HepG2 (cell line): ENCODE measurements around the gene TRMT1. TPM values are rescaled to one million over a fixed set of nuclear protein-coding genes. Genes with fewer than 3 reads are reported as not detected.

ENCODE experiments used
- ATAC-seq: fragments of 200-7000 bp; cut with Tn5 transposase; 3 replicates; pipeline ENCODE4 v1.9.1; 2020; ENCODE audit warnings: mild to moderate bottlenecking, moderate library complexity
- BruUV-seq: library from RNA; stranded (reverse); fragments of 400-500 nt; replicated peaks from 2 replicates; lab custom pipeline; 2021; lab: Mats Ljungman, UMichigan
- CTCF ChIA-PET: fragments of 300-600 bp; formaldehyde crosslinking; extraction: SDS; loops from one replicate; lab custom pipeline; 2021; ENCODE audit warnings: low total read pairs, inconsistent platforms, low intra/inter-chr PET ratio; lab: Yijun Ruan, JAX
- POLR2A ChIA-PET: fragments of 350-600 bp; sonication (Branson Sonifier 250); formaldehyde crosslinking; loops from one replicate; lab custom pipeline; 2020; ENCODE audit warnings: antibody characterized with exemption, inconsistent platforms; lab: Yijun Ruan, JAX
- DNase-seq: peaks from one replicate; pipeline ENCODE4 v3.0.0-alpha.2; 2015; ENCODE audit warnings: low spot score
- FAIRE-seq: peaks from 3 replicates; lab custom pipeline; 2011; peaks lifted over from hg19 to GRCh38; lab: Jason Lieb, UNC
- H2AFZ ChIP-seq: one replicate; pipeline ENCODE4 v1.6.1; 2011; ENCODE audit warnings: low read length, inconsistent platforms
- H3K27ac ChIP-seq: fragments of 300-600 bp; 3 replicates; pipeline ENCODE4 v1.8.0; 2011; ENCODE audit warnings: mixed run types, mild to moderate bottlenecking, mixed read lengths, low read length, inconsistent platforms; ENCODE audit not compliant: insufficient read depth; ENCODE audit errors: extremely low read length
- H3K27me3 ChIP-seq, 2 experiments: fragments of 200-600 bp in 1 of 2; 2 replicates in 1 of 2; 3 replicates in 1 of 2; pipeline versions ENCODE4 v1.6.0 to v1.8.0; 2011; ENCODE audit warnings: low read length in 2 of 2, mild to moderate bottlenecking in 2 of 2, moderate library complexity in 2 of 2, inconsistent platforms in 1 of 2; ENCODE audit not compliant: insufficient read depth in 2 of 2, control insufficient read depth in 1 of 2
- H3K36me3 ChIP-seq, 2 experiments: fragments of 200-600 bp in 1 of 2; replicated peaks in 1 of 2; 2 replicates in 1 of 2; 3 replicates in 1 of 2; pipeline versions ENCODE4 v1.5.1 to v1.8.0; 2011; ENCODE audit warnings: low read length in 2 of 2, inconsistent platforms in 1 of 2; ENCODE audit not compliant: insufficient read depth in 2 of 2, control insufficient read depth in 1 of 2
- H3K4me1 ChIP-seq: 2 replicates; pipeline ENCODE4 v1.5.1; 2012; ENCODE audit warnings: low read length, inconsistent platforms; ENCODE audit not compliant: insufficient read depth
- H3K4me2 ChIP-seq: 2 replicates; pipeline ENCODE4 v1.6.0; 2011; ENCODE audit warnings: low read depth, low read length, inconsistent platforms
- H3K4me3 ChIP-seq, 3 experiments: fragments of 200-600 bp in 1 of 3; sonication (generic), shearing (Covaris generic) in 1 of 3; replicated peaks in 1 of 3; 2 replicates each; pipeline ENCODE4 v1.5.1; 2011 to 2016; ENCODE audit warnings: low read length in 3 of 3, inconsistent platforms in 2 of 3, low read depth in 2 of 3, mild to moderate bottlenecking in 2 of 3, control low read depth in 1 of 3, mixed read lengths in 1 of 3; ENCODE audit not compliant: insufficient read depth in 1 of 3
- H3K79me2 ChIP-seq: one replicate; pipeline ENCODE4 v1.6.1; 2011; ENCODE audit warnings: low read length, inconsistent platforms; ENCODE audit not compliant: insufficient read depth
- H3K9ac ChIP-seq: 2 replicates; pipeline ENCODE4 v1.6.0; 2011; ENCODE audit warnings: mild to moderate bottlenecking, low read depth, low read length, inconsistent platforms; ENCODE audit not compliant: insufficient read depth
- H3K9me3 ChIP-seq: 2 replicates; pipeline ENCODE4 v1.5.1; 2012; ENCODE audit warnings: mild to moderate bottlenecking, low read length
- H4K20me1 ChIP-seq: 2 replicates; pipeline ENCODE4 v1.6.0; 2011; ENCODE audit warnings: inconsistent platforms, mild to moderate bottlenecking, low read length, moderate library complexity; ENCODE audit not compliant: insufficient read depth
- BCL6 ChIP-seq: IDR thresholded peaks from 2 replicates; pipeline ENCODE4 v1.6.1; 2016; ENCODE audit warnings: missing genetic modification reagents, missing compliant biosample characterization
- CEBPG ChIP-seq: IDR thresholded peaks from 2 replicates; pipeline ENCODE4 v1.6.1; 2016
- EED ChIP-seq: sonication (generic); formaldehyde crosslinking; IDR thresholded peaks from 2 replicates; pipeline ENCODE4 v1.5.0; 2020; ENCODE audit warnings: mild to moderate bottlenecking, missing genetic modification reagents
- GATAD2A ChIP-seq: IDR thresholded peaks from 2 replicates; pipeline ENCODE4 v1.6.1; 2016
- MAFF ChIP-seq: IDR thresholded peaks from 2 replicates; pipeline ENCODE4 v1.6.1; 2011; ENCODE audit warnings: low read depth, low read length, improper control_type of control experiment
- MAFK ChIP-seq, 2 experiments: IDR thresholded peaks in 1 of 2; conservative IDR thresholded peaks in 1 of 2; 2 replicates each; pipeline ENCODE4 v1.6.1; 2011; ENCODE audit warnings: improper control_type of control experiment in 2 of 2, low read length in 2 of 2
- MBD4 ChIP-seq: IDR thresholded peaks from 2 replicates; pipeline ENCODE4 v1.6.1; 2012; ENCODE audit warnings: low read length, inconsistent platforms, borderline replicate concordance
- MXI1 ChIP-seq: IDR thresholded peaks from 3 replicates; pipeline ENCODE4 v1.6.1; 2012; ENCODE audit warnings: low read depth, low read length, inconsistent platforms, borderline replicate concordance
- SALL1 ChIP-seq: sonication (generic); formaldehyde crosslinking; IDR thresholded peaks from 2 replicates; pipeline ENCODE4 v1.8.0; 2022; ENCODE audit warnings: mild to moderate bottlenecking, missing genetic modification reagents
- ZNF547 ChIP-seq: sonication (generic); formaldehyde crosslinking; IDR thresholded peaks from 2 replicates; pipeline ENCODE4 v1.5.1; 2020; ENCODE audit warnings: mild to moderate bottlenecking, missing genetic modification reagents
- WGBS: methylation state at CpG from one replicate; pipeline ENCODE4 v1.1.6; 2017; ENCODE audit warnings: low lambda C conversion rate; 5-methylcytosine and 5-hydroxymethylcytosine counted together
- in situ Hi-C: cut with HindIII; loops from 2 replicates; pipeline ENCODE4 v1.10.0; 2017; ENCODE audit warnings: low pct_unique_long_range_greater_than_20kb; ENCODE audit not compliant: extremely low pct_ligation_motif_present
- intact Hi-C: fragments of 100-400 bp; cut with micrococcal nuclease; formaldehyde crosslinking; loops from one replicate; pipeline ENCODE4 v1.10.0; 2022; ENCODE audit not compliant: unreplicated experiment
- polyA plus RNA-seq, 8 experiments: library from polyadenylated mRNA; depleted of rRNA in 3 of 8; stranded (reverse) in 7 of 8; unstranded in 1 of 8; fragments of >200 nt; fragmentation: Illumina TruSeq in 4 of 8; extraction: Trizol in 4 of 8; gene quantifications; 2 replicates each; pipeline versions ENCODE4 v1.2.1 to v1.2.3, GENCODE V29; 2011 to 2016; ENCODE audit warnings: low read depth in 4 of 8, missing spikeins in 1 of 8, mixed read lengths in 1 of 8; ENCODE audit not compliant: insufficient read depth in 1 of 8
- total RNA-seq, 5 experiments: library from RNA; depleted of rRNA; stranded (reverse); fragments of >200 nt; fragmentation: Illumina TruSeq; extraction: Trizol; gene quantifications; 2 replicates each; pipeline ENCODE4 v1.2.3, GENCODE V29; 2016; ENCODE audit warnings: low read depth in 1 of 5
- TF ChIP-seq, protein P1 (sequence below): sonication (generic); formaldehyde crosslinking; conservative IDR thresholded peaks from 2 replicates; pipeline ENCODE4 v1.8.0; 2022; ENCODE audit warnings: mild to moderate bottlenecking, moderate library complexity, missing genetic modification reagents
- TF ChIP-seq, protein P2 (sequence below): sonication (generic); formaldehyde crosslinking; IDR thresholded peaks from 2 replicates; pipeline ENCODE4 v1.4.0; 2020; ENCODE audit warnings: missing genetic modification reagents, borderline replicate concordance
- TF ChIP-seq, protein P3 (sequence below): sonication (generic); formaldehyde crosslinking; IDR thresholded peaks from 2 replicates; pipeline ENCODE4 v1.4.0; 2020; ENCODE audit warnings: missing genetic modification reagents
- TF ChIP-seq, protein P4 (sequence below): sonication (generic); formaldehyde crosslinking; IDR thresholded peaks from 2 replicates; pipeline ENCODE4 v1.4.0; 2020; ENCODE audit warnings: mild to moderate bottlenecking, missing genetic modification reagents, borderline replicate concordance

The TRMT1 gene
- total and polyA plus RNA-seq, 2 of the 13 experiments (the other 11 are each of a cell fraction or from before 2014, with no cell fraction given): 35.5 to 44.1 TPM

DNA sequence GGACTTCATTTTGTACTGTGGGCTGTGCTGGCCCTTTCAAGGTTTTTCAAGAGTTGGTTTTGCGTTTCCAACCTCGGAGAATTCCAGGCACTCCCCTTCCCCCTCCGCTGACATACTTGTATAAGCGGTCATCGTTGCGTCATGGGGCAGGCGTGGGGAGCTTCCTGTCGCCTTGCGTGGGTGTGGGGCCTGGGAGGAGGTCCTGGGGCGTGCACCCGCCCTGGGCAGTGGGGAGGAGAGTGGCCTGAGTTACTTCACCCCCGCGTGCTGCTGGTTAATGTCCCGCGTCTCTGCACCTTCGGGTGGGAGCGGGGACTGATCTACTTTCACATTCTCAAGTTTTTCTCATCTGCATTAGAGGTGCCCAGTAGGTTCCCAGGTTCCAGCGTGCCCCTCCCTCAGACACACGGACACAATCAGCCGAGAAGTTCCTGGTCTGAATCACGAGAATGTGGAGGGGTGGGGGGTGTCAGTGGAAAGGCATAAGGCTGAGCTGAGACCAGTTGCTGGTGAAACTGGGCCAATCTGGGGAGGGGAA is 37.8 kb upstream of the TRMT1 start:
- CTCF ChIA-PET: interaction anchor here (1.2 kb wide), 1 partner anchor 41 kb away, joined by 3 read pairs; no protein-coding TSS in a partner anchor
- peak; percentile 60; the same call in 1 of the 2 replicates for TF ChIP-seq GATAD2A (CRISPR knock-in tag)
- no peak for TF ChIP-seq MXI1
- no peak for TF ChIP-seq MAFF
- TF ChIP-seq, protein P1, sequence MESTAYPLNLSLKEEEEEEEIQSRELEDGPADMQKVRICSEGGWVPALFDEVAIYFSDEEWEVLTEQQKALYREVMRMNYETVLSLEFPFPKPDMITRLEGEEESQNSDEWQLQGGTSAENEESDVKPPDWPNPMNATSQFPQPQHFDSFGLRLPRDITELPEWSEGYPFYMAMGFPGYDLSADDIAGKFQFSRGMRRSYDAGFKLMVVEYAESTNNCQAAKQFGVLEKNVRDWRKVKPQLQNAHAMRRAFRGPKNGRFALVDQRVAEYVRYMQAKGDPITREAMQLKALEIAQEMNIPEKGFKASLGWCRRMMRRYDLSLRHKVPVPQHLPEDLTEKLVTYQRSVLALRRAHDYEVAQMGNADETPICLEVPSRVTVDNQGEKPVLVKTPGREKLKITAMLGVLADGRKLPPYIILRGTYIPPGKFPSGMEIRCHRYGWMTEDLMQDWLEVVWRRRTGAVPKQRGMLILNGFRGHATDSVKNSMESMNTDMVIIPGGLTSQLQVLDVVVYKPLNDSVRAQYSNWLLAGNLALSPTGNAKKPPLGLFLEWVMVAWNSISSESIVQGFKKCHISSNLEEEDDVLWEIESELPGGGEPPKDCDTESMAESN (CRISPR knock-in tag): 0 out of 2 replicates have a peak, but pooled peaks have one; percentile 19
- TF ChIP-seq MAFK (conservative IDR thresholded peaks at IDR 0.05 in 1 of 2, IDR thresholded peaks at IDR 0.05 in 1 of 2; ENCODE audit: low read length in 2 of 2): no peak
- peak; percentile 51; the same call in 1 of the 2 replicates for TF ChIP-seq SALL1 (CRISPR knock-in tag)
- 0 out of 2 replicates have a peak, but pooled peaks have one; percentile 18 for TF ChIP-seq EED (CRISPR knock-in tag)
- peak; percentile 34; the same call in 1 of the 2 replicates for TF ChIP-seq BCL6 (CRISPR knock-in tag)
- TF ChIP-seq, protein P2, sequence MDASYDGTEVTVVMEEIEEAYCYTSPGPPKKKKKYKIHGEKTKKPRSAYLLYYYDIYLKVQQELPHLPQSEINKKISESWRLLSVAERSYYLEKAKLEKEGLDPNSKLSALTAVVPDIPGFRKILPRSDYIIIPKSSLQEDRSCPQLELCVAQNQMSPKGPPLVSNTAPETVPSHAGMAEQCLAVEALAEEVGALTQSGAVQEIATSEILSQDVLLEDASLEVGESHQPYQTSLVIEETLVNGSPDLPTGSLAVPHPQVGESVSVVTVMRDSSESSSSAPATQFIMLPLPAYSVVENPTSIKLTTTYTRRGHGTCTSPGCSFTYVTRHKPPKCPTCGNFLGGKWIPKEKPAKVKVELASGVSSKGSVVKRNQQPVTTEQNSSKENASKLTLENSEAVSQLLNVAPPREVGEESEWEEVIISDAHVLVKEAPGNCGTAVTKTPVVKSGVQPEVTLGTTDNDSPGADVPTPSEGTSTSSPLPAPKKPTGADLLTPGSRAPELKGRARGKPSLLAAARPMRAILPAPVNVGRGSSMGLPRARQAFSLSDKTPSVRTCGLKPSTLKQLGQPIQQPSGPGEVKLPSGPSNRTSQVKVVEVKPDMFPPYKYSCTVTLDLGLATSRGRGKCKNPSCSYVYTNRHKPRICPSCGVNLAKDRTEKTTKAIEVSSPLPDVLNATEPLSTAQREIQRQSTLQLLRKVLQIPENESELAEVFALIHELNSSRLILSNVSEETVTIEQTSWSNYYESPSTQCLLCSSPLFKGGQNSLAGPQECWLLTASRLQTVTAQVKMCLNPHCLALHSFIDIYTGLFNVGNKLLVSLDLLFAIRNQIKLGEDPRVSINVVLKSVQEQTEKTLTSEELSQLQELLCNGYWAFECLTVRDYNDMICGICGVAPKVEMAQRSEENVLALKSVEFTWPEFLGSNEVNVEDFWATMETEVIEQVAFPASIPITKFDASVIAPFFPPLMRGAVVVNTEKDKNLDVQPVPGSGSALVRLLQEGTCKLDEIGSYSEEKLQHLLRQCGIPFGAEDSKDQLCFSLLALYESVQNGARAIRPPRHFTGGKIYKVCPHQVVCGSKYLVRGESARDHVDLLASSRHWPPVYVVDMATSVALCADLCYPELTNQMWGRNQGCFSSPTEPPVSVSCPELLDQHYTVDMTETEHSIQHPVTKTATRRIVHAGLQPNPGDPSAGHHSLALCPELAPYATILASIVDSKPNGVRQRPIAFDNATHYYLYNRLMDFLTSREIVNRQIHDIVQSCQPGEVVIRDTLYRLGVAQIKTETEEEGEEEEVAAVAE (CRISPR knock-in tag): no peak
- no peak for TF ChIP-seq MBD4
- TF ChIP-seq ZNF547 (CRISPR knock-in tag): no peak
- TF ChIP-seq, protein P3, sequence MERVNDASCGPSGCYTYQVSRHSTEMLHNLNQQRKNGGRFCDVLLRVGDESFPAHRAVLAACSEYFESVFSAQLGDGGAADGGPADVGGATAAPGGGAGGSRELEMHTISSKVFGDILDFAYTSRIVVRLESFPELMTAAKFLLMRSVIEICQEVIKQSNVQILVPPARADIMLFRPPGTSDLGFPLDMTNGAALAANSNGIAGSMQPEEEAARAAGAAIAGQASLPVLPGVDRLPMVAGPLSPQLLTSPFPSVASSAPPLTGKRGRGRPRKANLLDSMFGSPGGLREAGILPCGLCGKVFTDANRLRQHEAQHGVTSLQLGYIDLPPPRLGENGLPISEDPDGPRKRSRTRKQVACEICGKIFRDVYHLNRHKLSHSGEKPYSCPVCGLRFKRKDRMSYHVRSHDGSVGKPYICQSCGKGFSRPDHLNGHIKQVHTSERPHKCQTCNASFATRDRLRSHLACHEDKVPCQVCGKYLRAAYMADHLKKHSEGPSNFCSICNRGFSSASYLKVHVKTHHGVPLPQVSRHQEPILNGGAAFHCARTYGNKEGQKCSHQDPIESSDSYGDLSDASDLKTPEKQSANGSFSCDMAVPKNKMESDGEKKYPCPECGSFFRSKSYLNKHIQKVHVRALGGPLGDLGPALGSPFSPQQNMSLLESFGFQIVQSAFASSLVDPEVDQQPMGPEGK: peak; percentile 79
- TF ChIP-seq, protein P4, sequence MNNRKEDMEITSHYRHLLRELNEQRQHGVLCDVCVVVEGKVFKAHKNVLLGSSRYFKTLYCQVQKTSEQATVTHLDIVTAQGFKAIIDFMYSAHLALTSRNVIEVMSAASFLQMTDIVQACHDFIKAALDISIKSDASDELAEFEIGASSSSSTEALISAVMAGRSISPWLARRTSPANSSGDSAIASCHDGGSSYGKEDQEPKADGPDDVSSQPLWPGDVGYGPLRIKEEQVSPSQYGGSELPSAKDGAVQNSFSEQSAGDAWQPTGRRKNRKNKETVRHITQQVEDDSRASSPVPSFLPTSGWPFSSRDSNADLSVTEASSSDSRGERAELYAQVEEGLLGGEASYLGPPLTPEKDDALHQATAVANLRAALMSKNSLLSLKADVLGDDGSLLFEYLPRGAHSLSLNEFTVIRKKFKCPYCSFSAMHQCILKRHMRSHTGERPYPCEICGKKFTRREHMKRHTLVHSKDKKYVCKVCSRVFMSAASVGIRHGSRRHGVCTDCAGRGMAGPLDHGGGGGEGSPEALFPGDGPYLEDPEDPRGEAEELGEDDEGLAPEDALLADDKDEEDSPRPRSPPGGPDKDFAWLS (CRISPR knock-in tag): no peak
- TF ChIP-seq CEBPG (CRISPR knock-in tag): peak; percentile 88

More for the DNA sequence above, 37.8 kb upstream of the TRMT1 start:
- Histone ChIP-seq H3K27ac (peak overlapping the region; percentile 95), H3K4me3 (peak overlapping the region; percentile 57 to 91 (median 74)), H3K9ac (peak overlapping the region; percentile 94), H3K4me2 (peak overlapping the region; percentile 96), H3K79me2 (peaks cover 42% of the 10 kb centered on the region), H3K9me3 (no peaks in the 10 kb centered on the region), H3K36me3 (no peaks in the 10 kb centered on the region), H4K20me1 (peaks cover 3% of the 10 kb centered on the region; the same call in 1 of the 2 replicates), H3K27me3 (no peaks in the 10 kb centered on the region; a peak in 1 of 5 replicates), H2AFZ (no peak overlapping the region), H3K4me1 (peaks cover 35% of the 10 kb centered on the region)
- no peak for ATAC-seq
- no TSS peak for BruUV-seq
- in situ Hi-C loops (loop anchor here (5.0 kb wide), 2 partner anchors 37 to 38 kb away; partner anchors contain the start of genes NACC1 and TRMT1), intact Hi-C loops (loop anchor here (5.0 kb wide), 2 partner anchors 37 to 693 kb away; partner anchors contain the start of genes NACC1 and TRMT1)
- POLR2A ChIA-PET: interaction anchor here (1.6 to 3.0 kb wide), 8 partner anchors 9 to 177 kb away, joined by 3 to 63 read pairs (median 8); partner anchors contain the start of gene NACC1
- WGBS: under 1% methylated on average over 14 of the region's 21 CpGs
- no peak for FAIRE-seq
- peak; percentile 65 for DNase-seq
